ENCODE results near the gene GPR156.

GRCh38 chr3:120200493-120201235 is 84.4 kb downstream of the GPR156 start:
- TF ChIP-seq CTCF (IDR thresholded peaks at IDR 0.05; ENCODE audit: low read depth, low read length, poor library complexity, severe bottlenecking) (no peak), EZH2phosphoT487 (IDR thresholded peaks at IDR 0.05; ENCODE audit: borderline replicate concordance, low read length) (no peak)
